ENCODE measurements around the gene TECTB.
A peak's percentile ranks its signal among the peaks of the same experiment; 100 is the strongest.

The TECTB gene

GRCh38 chr10:112275512-112276245 is 7.5 kb upstream of the TECTB start:
- DNase-seq (ENCODE audit: low spot score) = no peak

GRCh38 chr10:112278871-112279270 is 4.3 kb upstream of the TECTB start:
- DNase-seq (ENCODE audit: low spot score) = no peak

GRCh38 chr10:112279433-112279832 is 3.8 kb upstream of the TECTB start:
- DNase-seq (ENCODE audit: low spot score) = no peak

GRCh38 chr10:112280205-112280921 is 2.8 kb upstream of the TECTB start:
- no peak for DNase-seq (ENCODE audit: low spot score)

- no peak for DNase-seq (ENCODE audit: low spot score)
Observed at GRCh38 chr10:112282086-112282485, 1.1 kb upstream of the TECTB start.

GRCh38 chr10:112286837-112287818 is 3.9 kb downstream of the TECTB start:
- DNase-seq (ENCODE audit: low spot score) = no peak

GRCh38 chr10:112287844-112288243 is 4.6 kb downstream of the TECTB start:
- no peak for DNase-seq (ENCODE audit: low spot score)

GRCh38 chr10:112288486-112288885 is 5.3 kb downstream of the TECTB start:
- no peak for DNase-seq (ENCODE audit: low spot score)

- DNase-seq (ENCODE audit: low spot score) = no peak
Observed at GRCh38 chr10:112289373-112290053, 6.3 kb downstream of the TECTB start.

GRCh38 chr10:112290054-112290373 is 6.8 kb downstream of the TECTB start:
- DNase-seq (ENCODE audit: low spot score) = no peak

- DNase-seq (ENCODE audit: low spot score) = no peak
Observed at GRCh38 chr10:112294169-112294568, 11.0 kb downstream of the TECTB start.

GRCh38 chr10:112295853-112296830 is 12.9 kb downstream of the TECTB start:
- no peak for DNase-seq (ENCODE audit: low spot score)

- no peak for DNase-seq (ENCODE audit: low spot score)
Observed at GRCh38 chr10:112296908-112297331, 13.7 kb downstream of the TECTB start.

GRCh38 chr10:112298581-112298980 is 15.4 kb downstream of the TECTB start:
- no peak for DNase-seq (ENCODE audit: low spot score)

- DNase-seq (ENCODE audit: low spot score) = no peak
Observed at GRCh38 chr10:112299456-112299855, 16.3 kb downstream of the TECTB start.

GRCh38 chr10:112302335-112302734 is 19.1 kb downstream of the TECTB start:
- no peak for DNase-seq (ENCODE audit: low spot score)

- no peak for DNase-seq (ENCODE audit: low spot score)
Observed at GRCh38 chr10:112303528-112303927, 20.3 kb downstream of the TECTB start.

GRCh38 chr10:112304267-112304859 is 21.2 kb downstream of the TECTB start:
- no peak for DNase-seq (ENCODE audit: low spot score)

- DNase-seq (ENCODE audit: low spot score) = peak; percentile 16
Observed at GRCh38 chr10:112307358-112308124, 24.3 kb downstream of the TECTB start.

GRCh38 chr10:112308125-112308502 is 24.9 kb downstream of the TECTB start:
- no peak for DNase-seq (ENCODE audit: low spot score)
